Left ventricle myocardium inferior (tissue), 1 donor: ENCODE results near the gene NEDD4L. TPM values are rescaled to one million over a fixed set of nuclear protein-coding genes. Genes with fewer than 3 reads are reported as not detected.

Experiments
- DNase-seq: peaks from one replicate; pipeline ENCODE4 v3.0.0-alpha.2; 2020
- H3K27ac ChIP-seq: fragments of 200-600 bp; replicated peaks from 2 replicates; pipeline ENCODE4 v1.8.0; 2021
- H3K27me3 ChIP-seq: fragments of 200-600 bp; 2 replicates; pipeline ENCODE4 v1.8.0; 2021; ENCODE audit warnings: low read depth
- H3K36me3 ChIP-seq: fragments of 200-600 bp; 2 replicates; pipeline ENCODE4 v1.8.0; 2021
- H3K4me1 ChIP-seq: fragments of 200-600 bp; 2 replicates; pipeline ENCODE4 v1.8.0; 2021
- H3K4me3 ChIP-seq: fragments of 200-600 bp; 2 replicates; pipeline ENCODE4 v1.8.0; 2021; ENCODE audit warnings: mild to moderate bottlenecking, moderate library complexity
- H3K9me3 ChIP-seq: fragments of 200-600 bp; replicated peaks from 2 replicates; pipeline ENCODE4 v1.8.0; 2021
- intact Hi-C: fragments of 100-400 bp; cut with micrococcal nuclease; formaldehyde crosslinking; loops from one replicate; pipeline ENCODE4 v1.11.0; 2022
- total RNA-seq: library from RNA; stranded (reverse); fragmentation: NEBNext Ultra II Directional; extraction: Animal tissue kit (Norgen Biotek cat#: 25700); gene quantifications from one replicate; pipeline ENCODE4 v1.2.1, GENCODE V29; 2021
- TF ChIP-seq, protein P1 (sequence below): fragments of 200-600 bp; IDR thresholded peaks from 2 replicates; pipeline ENCODE4 v1.8.0; 2021; ENCODE audit warnings: antibody characterized with exemption, mild to moderate bottlenecking, borderline replicate concordance
- donor health status: DM: no; HTN: yes; CAD: no; lungs with severe emphysema.

NEDD4L gene
- total RNA-seq, 1 donor from 2014 or later: 45.8 TPM

DNA sequence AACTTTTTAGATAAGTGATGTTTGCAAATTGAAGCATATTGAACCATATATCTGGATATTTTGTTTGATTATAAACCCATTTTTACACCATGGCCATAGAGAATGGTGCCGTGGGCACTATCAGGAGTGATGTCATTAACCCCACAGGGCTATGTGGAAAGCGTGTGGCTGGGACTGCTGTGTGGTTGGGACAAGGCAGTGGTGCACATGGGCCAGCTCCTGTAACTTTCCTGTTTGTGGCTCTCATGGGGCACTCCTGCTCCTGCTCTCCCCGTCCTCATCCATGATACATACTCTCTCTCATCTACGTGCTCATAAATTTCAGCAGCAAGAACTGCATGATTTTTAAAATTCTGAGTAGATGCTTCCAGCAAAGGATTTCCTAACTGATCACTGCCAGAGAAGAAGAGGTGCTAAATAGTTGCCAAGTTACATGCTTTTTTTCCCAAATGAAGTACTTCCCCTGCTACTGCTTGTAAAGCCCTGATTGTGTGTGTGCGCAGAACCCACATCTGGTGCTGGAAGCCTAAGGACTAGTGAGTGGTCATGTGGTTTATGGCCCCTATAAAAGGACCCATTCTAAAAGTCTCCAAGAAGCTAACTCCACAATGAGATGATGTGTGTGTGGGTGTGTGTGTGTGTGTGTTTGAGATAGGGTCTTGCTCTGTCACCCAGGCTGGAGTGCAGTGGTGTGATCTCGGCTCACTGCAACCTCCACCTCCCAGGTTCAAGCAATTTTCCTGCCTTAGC is 240.8 kb downstream of the NEDD4L start:
- TF ChIP-seq, protein P1, sequence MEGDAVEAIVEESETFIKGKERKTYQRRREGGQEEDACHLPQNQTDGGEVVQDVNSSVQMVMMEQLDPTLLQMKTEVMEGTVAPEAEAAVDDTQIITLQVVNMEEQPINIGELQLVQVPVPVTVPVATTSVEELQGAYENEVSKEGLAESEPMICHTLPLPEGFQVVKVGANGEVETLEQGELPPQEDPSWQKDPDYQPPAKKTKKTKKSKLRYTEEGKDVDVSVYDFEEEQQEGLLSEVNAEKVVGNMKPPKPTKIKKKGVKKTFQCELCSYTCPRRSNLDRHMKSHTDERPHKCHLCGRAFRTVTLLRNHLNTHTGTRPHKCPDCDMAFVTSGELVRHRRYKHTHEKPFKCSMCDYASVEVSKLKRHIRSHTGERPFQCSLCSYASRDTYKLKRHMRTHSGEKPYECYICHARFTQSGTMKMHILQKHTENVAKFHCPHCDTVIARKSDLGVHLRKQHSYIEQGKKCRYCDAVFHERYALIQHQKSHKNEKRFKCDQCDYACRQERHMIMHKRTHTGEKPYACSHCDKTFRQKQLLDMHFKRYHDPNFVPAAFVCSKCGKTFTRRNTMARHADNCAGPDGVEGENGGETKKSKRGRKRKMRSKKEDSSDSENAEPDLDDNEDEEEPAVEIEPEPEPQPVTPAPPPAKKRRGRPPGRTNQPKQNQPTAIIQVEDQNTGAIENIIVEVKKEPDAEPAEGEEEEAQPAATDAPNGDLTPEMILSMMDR: no peak
- no peak for DNase-seq
- Histone ChIP-seq H3K36me3 (no peaks in the 10 kb centered on the region), H3K9me3 (no peaks in the 10 kb centered on the region), H3K27me3 (no peaks in the 10 kb centered on the region), H3K4me3 (no peak overlapping the region), H3K4me1 (peaks cover 71% of the 10 kb centered on the region), H3K27ac (peak overlapping the region; percentile 78)
- intact Hi-C loops: no loop called here

DNA sequence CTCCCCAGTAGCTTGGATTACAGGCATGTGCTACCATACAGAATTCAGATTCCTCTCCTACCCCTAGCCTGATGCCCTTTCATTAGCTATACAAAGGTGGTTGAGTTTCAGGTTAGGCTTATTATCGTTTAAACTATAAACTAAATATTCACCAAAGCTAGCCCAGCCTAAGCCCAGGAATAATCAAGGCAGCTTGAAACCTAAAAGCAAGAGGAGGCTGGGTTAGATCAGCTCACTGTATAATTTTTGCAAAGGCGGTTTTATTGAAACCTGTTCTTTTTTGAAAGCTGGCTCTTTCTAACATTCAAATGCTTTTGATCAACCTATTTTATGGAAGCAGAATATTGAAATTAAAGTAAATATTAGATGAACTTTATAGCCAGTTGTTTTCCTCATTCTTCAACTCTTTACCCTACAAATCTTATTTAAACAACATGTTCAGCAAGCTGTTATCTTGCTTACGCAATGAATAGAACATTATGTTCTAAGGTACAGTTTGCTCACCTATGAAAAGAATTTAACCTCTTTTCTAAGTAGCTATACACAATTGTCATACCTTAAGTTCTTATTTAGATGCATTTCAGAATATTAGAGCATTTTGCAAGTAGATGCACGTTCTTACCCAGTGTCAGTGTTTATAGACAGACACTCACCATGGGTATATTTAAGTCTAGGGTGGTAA is 241.6 kb downstream of the NEDD4L start:
- intact Hi-C loops: no loop called here

DNA sequence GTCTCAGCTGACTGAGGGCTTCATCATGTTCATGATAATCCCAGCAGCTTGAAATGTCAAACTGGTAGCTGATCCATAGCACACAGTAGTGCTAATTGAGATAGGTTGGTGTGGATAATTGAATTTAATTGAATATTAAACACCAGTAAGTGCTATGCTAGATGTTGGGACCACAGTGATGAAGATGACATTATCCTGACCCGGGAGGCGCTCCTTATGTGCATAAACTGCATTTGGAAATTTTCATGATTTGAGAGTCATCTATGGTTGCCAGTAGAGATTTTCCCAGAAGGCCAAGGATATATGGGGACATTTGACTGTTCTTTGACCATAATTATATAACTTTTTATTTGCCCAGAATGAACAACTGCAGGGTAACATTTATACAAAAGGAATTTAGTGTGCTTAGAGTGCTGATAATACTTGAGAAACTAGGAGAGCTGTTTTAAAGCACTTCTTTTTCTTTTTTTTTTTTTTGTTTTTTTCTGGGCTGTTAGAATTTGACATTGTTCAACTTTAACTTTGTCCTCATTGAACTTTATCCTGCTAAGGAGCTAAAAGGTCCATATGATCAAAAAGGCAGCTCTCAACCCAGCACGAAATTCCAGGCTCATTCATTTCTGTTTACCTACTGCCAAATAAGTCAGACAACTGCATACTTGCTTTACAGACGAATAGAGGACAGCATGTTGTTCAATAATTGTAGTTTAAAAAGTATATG is 242.8 kb downstream of the NEDD4L start:
- intact Hi-C loops: no loop called here
- peaks cover 78% of the 10 kb centered on the region for H3K4me1 ChIP-seq
- H3K27ac ChIP-seq: peak overlapping the region; percentile 78
- H3K36me3 ChIP-seq: no peaks in the 10 kb centered on the region
- peak overlapping the region; percentile 19 for H3K4me3 ChIP-seq
- TF ChIP-seq, protein P1: no peak
- DNase-seq: no peak
- no peaks in the 10 kb centered on the region for H3K27me3 ChIP-seq
- no peaks in the 10 kb centered on the region for H3K9me3 ChIP-seq

More for the DNA sequence above, 241.6 kb downstream of the NEDD4L start:
- TF ChIP-seq, protein P1: no peak
- Histone ChIP-seq H3K4me1 (peaks cover 71% of the 10 kb centered on the region), H3K27me3 (no peaks in the 10 kb centered on the region), H3K36me3 (no peaks in the 10 kb centered on the region), H3K4me3 (no peak overlapping the region), H3K27ac (peak overlapping the region; percentile 78), H3K9me3 (no peaks in the 10 kb centered on the region)
- no peak for DNase-seq

DNA sequence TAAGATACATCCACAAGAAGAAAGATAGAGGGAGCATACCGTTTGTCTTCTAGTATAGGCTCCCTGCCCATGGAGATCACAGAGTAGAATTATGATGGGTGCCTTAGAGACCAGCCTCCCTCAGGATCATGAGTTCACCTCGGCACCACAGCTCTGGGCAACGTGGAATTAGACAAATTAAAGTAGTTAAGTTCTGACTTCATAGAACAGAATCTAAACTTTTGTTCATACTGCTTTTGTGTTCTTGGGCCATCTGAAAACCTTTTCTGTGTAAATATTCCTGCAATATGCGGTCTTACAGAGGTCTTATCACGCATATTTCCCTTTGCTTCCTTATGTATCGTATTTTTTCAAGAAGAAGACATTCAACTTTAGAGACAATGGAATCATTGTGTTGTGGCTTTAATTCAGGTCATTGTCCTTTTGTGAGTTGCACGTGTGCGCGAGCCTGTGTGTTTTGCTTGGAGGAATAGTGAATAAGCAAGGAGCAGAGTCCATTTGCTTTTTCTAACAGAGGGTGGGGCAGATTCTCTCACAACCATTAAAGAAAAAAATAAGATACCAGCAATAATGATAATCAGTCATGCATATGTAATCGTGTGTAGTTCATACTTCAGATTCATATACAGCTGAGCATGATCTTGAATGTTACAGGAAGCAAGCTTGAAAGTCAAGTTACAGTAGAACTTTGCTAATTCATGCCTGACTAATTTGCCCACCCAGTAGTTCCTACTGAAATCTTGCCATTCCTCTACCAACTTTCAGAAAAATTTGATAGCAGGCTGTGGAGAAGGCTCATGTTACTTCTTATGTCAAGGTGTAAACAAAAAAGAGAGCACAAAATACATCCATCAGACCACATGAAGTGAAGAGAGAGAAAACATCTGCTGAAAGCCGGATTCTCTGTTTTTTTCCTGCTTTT is 243.6 kb downstream of the NEDD4L start:
- intact Hi-C loops: no loop called here
- H3K27me3 ChIP-seq: no peaks in the 10 kb centered on the region
- H3K36me3 ChIP-seq: no peaks in the 10 kb centered on the region
- no peaks in the 10 kb centered on the region for H3K9me3 ChIP-seq
- peak overlapping the region; percentile 78 for H3K27ac ChIP-seq
- DNase-seq: no peak
- peaks cover 86% of the 10 kb centered on the region for H3K4me1 ChIP-seq
- H3K4me3 ChIP-seq: peak overlapping the region; percentile 19
- TF ChIP-seq, protein P1: no peak
